GM18867 (cell line): ENCODE data around the gene CYP26A1.

Experiments
- ATAC-seq: cut with Tn5 transposase; IDR thresholded peaks from one replicate; pipeline ENCODE4 v1.9.1; 2021; ENCODE audit warnings: mild to moderate bottlenecking, moderate library complexity; ENCODE audit not compliant: unreplicated experiment

CYP26A1 gene

DNA sequence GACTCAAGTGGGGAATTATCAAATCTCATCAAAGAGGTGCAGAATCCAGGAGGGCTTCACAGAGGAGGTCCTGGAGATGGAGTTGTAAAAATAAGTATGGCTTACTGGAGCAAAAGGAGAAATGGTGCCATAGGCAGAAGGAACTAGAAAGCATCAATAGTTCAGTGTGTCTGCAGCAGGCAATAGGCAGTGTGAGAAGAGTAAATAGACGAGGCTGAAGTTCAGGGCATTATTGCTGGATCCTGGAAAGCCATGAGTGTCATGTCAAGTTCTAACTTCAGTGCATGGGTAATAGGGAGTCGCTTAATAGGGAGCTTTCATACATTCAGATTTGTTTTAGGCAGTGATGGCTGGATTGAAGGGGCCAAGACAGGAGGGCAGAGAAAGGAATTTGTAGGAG lies 39.3 kb downstream of the CYP26A1 start:
- ATAC-seq: no peak

DNA sequence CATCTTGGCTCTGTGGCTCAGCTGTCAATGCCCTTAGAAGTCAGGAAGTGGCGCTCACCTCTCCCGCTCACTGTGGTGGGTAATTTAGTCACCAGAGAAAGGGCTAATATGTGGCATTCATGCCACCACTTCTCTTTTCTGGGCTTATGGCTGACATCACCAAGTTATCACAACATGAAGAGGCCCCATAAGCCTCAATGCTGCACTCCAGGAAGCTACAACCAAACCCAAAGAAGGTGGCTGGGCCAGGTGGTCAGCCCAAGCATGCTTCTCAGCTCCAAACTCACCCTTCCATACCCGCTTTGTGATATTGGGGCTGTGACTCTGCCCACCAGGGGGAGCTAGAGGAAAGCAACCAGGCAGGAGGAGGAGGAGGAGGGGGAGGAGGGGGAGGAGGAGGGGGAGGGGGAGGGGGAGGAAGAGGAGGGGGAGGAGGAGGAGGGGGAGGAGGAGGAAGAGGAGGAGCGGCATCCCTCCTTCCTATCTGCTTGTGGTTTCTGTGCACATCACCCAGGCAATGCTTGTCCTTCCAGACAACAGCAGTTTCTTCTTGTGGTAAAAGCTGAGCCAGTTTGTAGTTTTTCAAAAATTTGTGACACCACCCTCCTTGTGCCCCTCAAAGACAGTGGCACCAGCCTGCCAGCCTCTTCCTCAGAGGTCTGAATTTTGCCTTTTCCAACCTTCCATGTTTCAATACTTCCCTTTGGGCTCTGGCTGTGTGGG lies 42.1 kb downstream of the CYP26A1 start:
- ATAC-seq: peak; percentile 55

DNA sequence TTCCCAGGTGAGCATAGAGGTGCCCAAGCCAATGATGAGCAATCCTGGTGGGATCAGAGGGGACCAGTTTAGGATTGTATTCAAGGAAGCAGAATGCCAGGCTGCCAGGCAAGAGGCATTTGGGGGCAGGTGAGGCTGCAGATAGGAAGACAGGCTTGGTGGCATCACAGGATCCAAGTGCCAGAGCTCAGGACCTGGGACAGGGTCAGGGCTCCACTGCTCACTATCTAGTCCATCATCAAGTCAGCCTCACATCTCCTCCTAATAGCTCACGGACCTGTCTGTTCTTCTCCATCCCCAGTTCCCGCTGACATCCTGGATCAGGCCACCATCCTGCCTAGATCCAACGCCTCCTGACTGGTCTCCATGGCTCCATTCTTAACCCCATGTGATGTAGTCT lies 47.6 kb downstream of the CYP26A1 start:
- no peak for ATAC-seq

DNA sequence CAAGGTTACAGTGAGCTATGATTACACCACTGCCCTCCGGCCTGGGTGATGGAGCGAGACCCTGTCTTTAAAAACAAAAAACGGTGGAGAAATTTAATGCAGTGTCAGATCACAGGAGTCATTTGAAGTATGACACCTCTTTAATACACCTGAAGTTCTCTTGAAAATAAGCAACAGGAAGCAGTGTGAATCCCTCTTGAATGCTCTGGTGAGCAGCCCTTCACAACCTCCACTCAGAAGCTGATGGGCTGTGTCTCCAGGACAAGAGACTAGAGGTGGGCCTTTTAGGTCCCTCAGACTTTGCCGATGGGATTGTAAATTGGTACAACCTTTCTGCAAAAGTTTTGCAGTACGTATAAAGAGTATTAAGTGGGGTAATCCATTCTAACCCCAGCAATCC lies 50.1 kb downstream of the CYP26A1 start:
- ATAC-seq: no peak

DNA sequence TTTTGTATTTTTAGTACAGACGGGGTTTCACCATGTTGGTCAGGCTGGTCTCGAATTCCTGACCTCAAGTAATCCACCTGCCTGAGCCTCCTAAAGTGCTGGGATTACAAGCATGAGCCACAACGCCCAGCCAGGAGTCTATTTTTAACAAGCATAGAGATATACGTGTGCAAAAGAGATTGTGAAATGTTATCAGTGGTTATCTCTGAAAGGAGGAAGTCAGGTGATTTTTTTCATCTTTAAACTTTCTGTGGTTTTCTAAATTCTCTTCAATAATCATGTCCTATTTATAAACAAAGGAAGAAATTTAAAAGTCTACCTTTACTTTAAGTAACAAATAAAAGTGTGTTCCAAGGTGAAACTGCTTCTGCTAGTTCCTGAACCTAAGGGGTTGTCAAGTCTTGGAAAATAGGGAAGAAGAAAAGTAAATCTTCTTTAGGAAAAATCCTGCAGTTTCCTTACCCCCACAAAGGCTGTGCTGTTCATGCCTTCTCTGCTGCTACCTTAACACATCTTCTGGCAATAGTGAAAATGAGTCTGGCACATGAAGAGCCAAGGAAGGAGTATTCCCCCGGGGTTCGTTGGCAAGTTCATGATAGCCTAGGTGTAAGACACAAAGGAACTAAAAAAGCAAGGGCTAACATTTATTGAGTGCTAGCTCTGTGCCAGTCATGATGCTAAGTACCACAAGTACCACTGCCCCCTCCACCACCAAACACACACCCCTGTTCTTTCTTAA lies 51.1 kb downstream of the CYP26A1 start:
- ATAC-seq: peak; percentile 85

DNA sequence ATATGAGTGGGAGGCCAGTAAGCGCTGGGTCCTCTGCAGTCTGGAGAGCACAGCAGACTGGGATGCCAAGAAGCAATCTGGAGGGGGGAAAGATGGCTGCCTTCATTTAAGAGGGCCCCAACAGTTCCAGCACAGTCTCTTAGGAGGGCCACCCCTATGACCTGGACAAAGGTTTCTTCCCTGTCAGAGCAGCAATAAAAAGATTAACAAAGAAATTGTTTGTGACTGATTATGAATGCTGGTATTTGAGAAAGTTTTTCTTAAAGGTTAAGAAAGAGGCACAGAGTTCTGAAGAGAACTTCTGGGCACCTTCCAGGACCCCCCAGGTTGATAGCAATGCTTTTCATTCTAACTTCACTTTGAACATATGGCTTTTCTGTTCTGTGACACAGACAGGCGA lies 52.3 kb downstream of the CYP26A1 start:
- ATAC-seq: no peak

DNA sequence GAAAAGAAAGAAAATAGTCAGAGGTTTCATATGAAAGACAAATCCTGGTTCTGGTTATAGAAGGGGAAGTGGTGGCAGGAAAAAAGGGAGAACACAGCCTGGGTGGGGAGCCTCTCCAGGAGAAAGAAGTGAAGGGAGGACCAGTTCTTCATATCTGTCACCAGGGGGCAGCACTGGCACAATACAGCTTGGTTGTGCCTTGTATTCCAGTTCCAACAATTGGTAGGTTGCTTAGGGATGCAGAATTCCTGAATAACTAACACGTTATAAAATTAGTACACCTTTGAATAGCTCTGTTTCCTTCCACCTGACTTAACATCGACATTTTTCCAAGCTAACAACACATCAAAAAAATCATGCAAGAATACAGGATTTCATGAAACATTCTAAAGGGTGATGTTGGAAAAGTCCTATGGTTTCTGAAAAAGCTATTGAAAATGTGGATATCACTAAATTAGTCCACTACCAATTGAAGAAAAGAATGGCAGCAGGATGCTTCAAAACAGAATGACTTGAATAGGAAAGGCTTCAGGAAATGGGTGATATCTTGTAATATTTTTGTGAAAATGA lies 52.9 kb downstream of the CYP26A1 start:
- no peak for ATAC-seq
